IMR-90 (cell line): ENCODE results near the gene STATH. TPM values are rescaled to one million over a fixed set of nuclear protein-coding genes. Genes with fewer than 3 reads are reported as not detected.
"Not testable (repeated sequence)": the region's sequence is repeated elsewhere in the genome, so short reads cannot be mapped to it uniquely, and the experiment has no call there.

ENCODE experiments used
- ATAC-seq: fragments of 200-7000 bp; cut with Tn5 transposase; 2 replicates; pipeline ENCODE4 v1.9.1; 2020; ENCODE audit warnings: low read depth, mild to moderate bottlenecking, moderate library complexity
- BruUV-seq: library from RNA; stranded (reverse); fragments of 400-500 nt; replicated peaks from 2 replicates; lab custom pipeline; 2021; lab: Mats Ljungman, UMichigan
- CTCF ChIA-PET: fragments of 300-600 bp; formaldehyde crosslinking; extraction: SDS; loops from one replicate; lab custom pipeline; 2021; ENCODE audit warnings: antibody characterized with exemption; lab: Yijun Ruan, JAX
- POLR2A ChIA-PET: fragments of 300-600 bp; sonication (Branson Sonifier 250); formaldehyde crosslinking; loops from one replicate; lab custom pipeline; 2022; ENCODE audit warnings: antibody characterized with exemption; ENCODE audit not compliant: unreplicated experiment; lab: Charles Lee
- DNase-seq: peaks from one replicate; pipeline ENCODE4 v3.0.0; 2013
- H2AFZ ChIP-seq: replicated peaks from 2 replicates; pipeline ENCODE3; 2013; ENCODE audit warnings: low read length, mild to moderate bottlenecking; ENCODE audit not compliant: poor library complexity
- H2AK5ac ChIP-seq: 2 replicates; pipeline ENCODE4 v1.6.1; 2013; ENCODE audit warnings: low read depth, low read length, inconsistent platforms
- H2AK9ac ChIP-seq: replicated peaks from 2 replicates; pipeline ENCODE3; 2013; ENCODE audit warnings: mild to moderate bottlenecking, low read depth, low read length, moderate library complexity; ENCODE audit not compliant: poor library complexity
- H2BK120ac ChIP-seq: 2 replicates; pipeline ENCODE4 v1.6.1; 2013; ENCODE audit warnings: low read depth, low read length, inconsistent platforms
- H2BK15ac ChIP-seq: 3 replicates; pipeline ENCODE4 v1.6.1; 2013; ENCODE audit warnings: low read depth, low read length, inconsistent platforms
- H2BK20ac ChIP-seq: 2 replicates; pipeline ENCODE4 v1.6.1; 2013; ENCODE audit warnings: low read depth, mild to moderate bottlenecking, inconsistent platforms, low read length, moderate library complexity
- H2BK5ac ChIP-seq: 2 replicates; pipeline ENCODE4 v1.6.1; 2013; ENCODE audit warnings: mild to moderate bottlenecking, low read depth, low read length, inconsistent platforms; ENCODE audit not compliant: poor library complexity, severe bottlenecking
- H3K14ac ChIP-seq: replicated peaks from 2 replicates; pipeline ENCODE4 v1.6.1; 2013; ENCODE audit warnings: low read depth, low read length, inconsistent platforms
- H3K18ac ChIP-seq: 2 replicates; pipeline ENCODE4 v1.6.1; 2013; ENCODE audit warnings: low read depth, low read length, control low read depth
- H3K23ac ChIP-seq: 2 replicates; pipeline ENCODE4 v1.6.1; 2013; ENCODE audit warnings: low read depth, low read length, inconsistent platforms
- H3K27ac ChIP-seq: 2 replicates; pipeline ENCODE4 v1.5.1; 2013; ENCODE audit warnings: mild to moderate bottlenecking, control low read depth, low read length; ENCODE audit not compliant: insufficient read depth
- H3K27me3 ChIP-seq: 2 replicates; pipeline ENCODE4 v1.6.1; 2013; ENCODE audit warnings: low read length; ENCODE audit not compliant: control insufficient read depth, insufficient read depth
- H3K36me3 ChIP-seq: 2 replicates; pipeline ENCODE4 v1.6.1; 2013; ENCODE audit warnings: low read length, mixed read lengths; ENCODE audit not compliant: control insufficient read depth, insufficient read depth
- H3K4ac ChIP-seq: 2 replicates; pipeline ENCODE4 v1.6.1; 2013; ENCODE audit warnings: low read depth, low read length, inconsistent platforms
- H3K4me1 ChIP-seq: 2 replicates; pipeline ENCODE4 v1.6.1; 2013; ENCODE audit warnings: low read length, mixed read lengths; ENCODE audit not compliant: control insufficient read depth, insufficient read depth
- H3K4me2 ChIP-seq: 2 replicates; pipeline ENCODE4 v1.6.1; 2013; ENCODE audit warnings: low read depth, mild to moderate bottlenecking, control low read depth, low read length, moderate library complexity
- H3K4me3 ChIP-seq: 2 replicates; pipeline ENCODE4 v1.5.1; 2013; ENCODE audit warnings: low read depth, mild to moderate bottlenecking, control low read depth, low read length, moderate library complexity; ENCODE audit not compliant: insufficient read depth
- H3K56ac ChIP-seq: 2 replicates; pipeline ENCODE4 v1.6.1; 2013; ENCODE audit warnings: low read length, inconsistent platforms; ENCODE audit not compliant: insufficient read depth; ENCODE audit errors: extremely low read depth
- H3K79me1 ChIP-seq, 2 experiments: 2 replicates each; pipeline ENCODE4 v1.6.1; 2013; ENCODE audit warnings: low read length in 2 of 2, inconsistent platforms in 1 of 2, low read depth in 1 of 2
- H3K9ac ChIP-seq: 2 replicates; pipeline ENCODE4 v1.6.1; 2013; ENCODE audit warnings: low read depth, low read length, control low read depth
- H3K9me1 ChIP-seq: 2 replicates; pipeline ENCODE4 v1.6.1; 2013; ENCODE audit warnings: low read length, inconsistent platforms; ENCODE audit not compliant: insufficient read depth
- H3K9me3 ChIP-seq: 2 replicates; pipeline ENCODE4 v1.6.1; 2013; ENCODE audit warnings: low read length; ENCODE audit not compliant: control insufficient read depth, insufficient read depth
- H4K20me1 ChIP-seq: 2 replicates; pipeline ENCODE4 v1.6.1; 2013; ENCODE audit warnings: low read length, inconsistent platforms; ENCODE audit not compliant: insufficient read depth
- H4K5ac ChIP-seq: 2 replicates; pipeline ENCODE4 v1.6.1; 2013; ENCODE audit warnings: mild to moderate bottlenecking, low read depth, low read length, control low read depth
- H4K8ac ChIP-seq, 2 experiments: 2 replicates each; pipeline ENCODE4 v1.6.1; 2013; ENCODE audit warnings: low read depth in 2 of 2, low read length in 2 of 2, control low read depth in 1 of 2, inconsistent platforms in 1 of 2
- H4K91ac ChIP-seq: 2 replicates; pipeline ENCODE4 v1.6.1; 2013; ENCODE audit warnings: low read depth, low read length, inconsistent platforms; ENCODE audit not compliant: insufficient read depth
- WGBS, 2 experiments: methylation state at CpG; one replicate each; pipeline versions ENCODE4 v1.1.5 to v1.1.7; 2013; ENCODE audit warnings: missing lambda C conversion rate in 2 of 2; ENCODE audit not compliant: insufficient read length in 1 of 2; ENCODE audit errors: extremely low coverage in 2 of 2; 5-methylcytosine and 5-hydroxymethylcytosine counted together
- dilution Hi-C: fragments of 300-500 bp; cut with HindIII; formaldehyde crosslinking; loops from one replicate; pipeline ENCODE4 v1.14.3; 2018; ENCODE audit warnings: low sequenced_read_pairs; ENCODE audit not compliant: unreplicated experiment
- in situ Hi-C: fragments of 300-500 bp; cut with MboI; formaldehyde crosslinking; loops from 3 replicates; pipeline ENCODE4 v1.14.3; 2019; ENCODE audit warnings: low sequenced_read_pairs, inconsistent platforms, mixed read lengths
- intact Hi-C: fragments of 100-400 bp; cut with micrococcal nuclease; formaldehyde crosslinking; loops from 2 replicates; pipeline ENCODE4 v1.10.0; 2022
- polyA plus RNA-seq, 3 experiments: library from polyadenylated mRNA; depleted of rRNA; stranded (reverse); fragments of >200 nt; gene quantifications; 2 replicates each; pipeline ENCODE4 v1.2.3, GENCODE V29; 2012; ENCODE audit warnings: low replicate concordance in 1 of 3
- total RNA-seq: library from RNA; depleted of rRNA; stranded (reverse); fragments of >200 nt; gene quantifications from 2 replicates; pipeline ENCODE4 v1.2.3, GENCODE V29; 2012

Gene STATH
- total and polyA plus RNA-seq, 2 of the 4 experiments (the other 2 are of a cell fraction): not detected

DNA sequence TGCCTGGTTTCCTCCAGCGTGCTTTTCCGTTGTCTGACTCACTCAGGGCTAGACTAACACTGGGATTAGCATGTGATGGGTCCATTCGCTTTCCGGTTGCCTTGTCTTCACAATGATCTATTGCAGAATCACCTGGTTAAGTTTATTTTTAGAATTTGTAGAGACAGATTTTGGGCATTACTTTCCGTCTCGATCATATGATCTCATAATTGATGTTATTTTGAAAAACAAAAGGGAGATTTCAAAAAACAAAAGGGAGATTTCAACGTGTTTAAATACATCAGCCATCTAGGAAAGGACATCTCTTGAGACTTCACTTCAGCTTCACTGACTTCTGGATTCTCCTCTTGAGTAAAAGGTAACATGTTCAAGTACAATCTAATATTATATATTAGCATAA, 32.4 kb downstream of the STATH start, which contains the start of gene HTN3:
HTN3 (plus strand) TSS at position 301 of the 400 bp plus-strand sequence. CDS start 2,282 bp downstream, outside the sequence.
- H3K9me3 ChIP-seq, H2BK15ac ChIP-seq, H3K4me1 ChIP-seq, H4K5ac ChIP-seq, H2AFZ ChIP-seq, H3K4ac ChIP-seq, H3K36me3 ChIP-seq, H3K27ac ChIP-seq, H3K4me2 ChIP-seq, H4K20me1 ChIP-seq, H2BK5ac ChIP-seq, H3K9me1 ChIP-seq, H3K18ac ChIP-seq, ATAC-seq, H2BK20ac ChIP-seq, H4K8ac ChIP-seq, in situ Hi-C loops, H3K27me3 ChIP-seq, H3K14ac ChIP-seq, H2AK9ac ChIP-seq, dilution Hi-C loops, DNase-seq, POLR2A ChIA-PET, H2AK5ac ChIP-seq, H3K9ac ChIP-seq, H3K79me1 ChIP-seq, BruUV-seq, intact Hi-C loops, H3K56ac ChIP-seq, H3K4me3 ChIP-seq, H4K91ac ChIP-seq, H2BK120ac ChIP-seq, H3K23ac ChIP-seq: not testable (repeated sequence)
- no CpG with 5 or more reads among the region's 7 CpGs for WGBS, 2 experiments
- CTCF ChIA-PET: interaction anchor here (0.6 kb wide), 1 partner anchor 460 kb away, joined by 3 read pairs; no protein-coding TSS in a partner anchor

DNA sequence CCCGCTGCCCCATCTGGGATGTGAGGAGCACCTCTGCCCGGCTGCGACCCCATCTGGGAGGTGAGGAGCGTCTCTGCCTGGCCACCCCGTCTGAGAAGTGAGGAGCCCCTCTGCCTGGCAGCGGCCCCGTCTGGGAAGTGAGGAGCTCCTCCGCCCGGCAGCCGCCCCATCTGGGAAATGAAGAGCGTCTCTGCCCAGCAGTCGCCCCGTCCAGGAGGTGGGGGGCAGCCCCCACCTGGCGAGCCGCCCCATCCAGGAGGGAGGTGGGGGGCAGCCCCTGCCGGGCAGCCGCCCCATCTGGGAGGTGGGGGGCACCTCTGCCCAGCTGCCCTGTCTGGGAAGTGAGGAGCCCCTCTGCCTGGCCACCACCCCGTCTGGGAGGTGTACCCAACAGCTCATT, 41.8 kb downstream of the STATH start:
- H3K4me3 ChIP-seq, H2BK5ac ChIP-seq, H4K5ac ChIP-seq, H3K9me3 ChIP-seq, H4K20me1 ChIP-seq, DNase-seq, H3K27ac ChIP-seq, H2AFZ ChIP-seq, H3K4ac ChIP-seq, H3K79me1 ChIP-seq, ATAC-seq, H2BK15ac ChIP-seq, H4K91ac ChIP-seq, CTCF ChIA-PET, intact Hi-C loops, H3K4me1 ChIP-seq, H3K27me3 ChIP-seq, H3K14ac ChIP-seq, H3K23ac ChIP-seq, BruUV-seq, H4K8ac ChIP-seq, H3K9ac ChIP-seq, H2BK120ac ChIP-seq, dilution Hi-C loops, H2AK9ac ChIP-seq, H3K9me1 ChIP-seq, H3K18ac ChIP-seq, H2BK20ac ChIP-seq, H2AK5ac ChIP-seq, in situ Hi-C loops, H3K56ac ChIP-seq, H3K36me3 ChIP-seq, H3K4me2 ChIP-seq, POLR2A ChIA-PET: not testable (repeated sequence)
- WGBS, 2 experiments: 80% methylated on average over 3 of the region's 18 CpGs; no CpG with 5 or more reads in 1 of the 2 experiments
